SJSA1 (cell line): ENCODE data around the gene MELK. TPM values are rescaled to one million over a fixed set of nuclear protein-coding genes. Genes with fewer than 3 reads are reported as not detected.
A peak's percentile ranks its signal among the peaks of the same experiment; 100 is the strongest.

ENCODE experiments used
- DNase-seq, 2 experiments: peaks; one replicate each; pipeline ENCODE4 v3.0.0-alpha.2; 2015 to 2020; ENCODE audit warnings: low spot score in 2 of 2, low read depth in 1 of 2
- H3K27ac ChIP-seq: fragments of 250-450 bp; sonication (Bioruptor Pico); 2 replicates; pipeline ENCODE4 v1.5.1; 2020; ENCODE audit warnings: mild to moderate bottlenecking, moderate library complexity
- H3K27me3 ChIP-seq: fragments of 250-450 bp; sonication (Bioruptor Pico); replicated peaks from 2 replicates; pipeline ENCODE4 v1.5.1; 2020; ENCODE audit warnings: mild to moderate bottlenecking, moderate library complexity
- H3K36me3 ChIP-seq: fragments of 250-450 bp; sonication (Bioruptor Pico); 2 replicates; pipeline ENCODE4 v1.5.1; 2020; ENCODE audit warnings: mild to moderate bottlenecking
- H3K4me1 ChIP-seq: fragments of 250-450 bp; sonication (Bioruptor Pico); replicated peaks from 2 replicates; pipeline ENCODE4 v1.6.1; 2021; ENCODE audit warnings: mild to moderate bottlenecking
- H3K4me3 ChIP-seq: fragments of 250-450 bp; sonication (Bioruptor Pico); 2 replicates; pipeline ENCODE4 v1.5.1; 2020; ENCODE audit warnings: mild to moderate bottlenecking
- H3K9me3 ChIP-seq: fragments of 250-450 bp; sonication (Bioruptor Pico); replicated peaks from 2 replicates; pipeline ENCODE4 v1.5.1; 2020; ENCODE audit warnings: mild to moderate bottlenecking
- total RNA-seq: library from RNA; depleted of rRNA; stranded (reverse); fragments of >200 nt; shearing (Covaris generic); gene quantifications from 2 replicates; pipeline ENCODE4 v1.2.3, GENCODE V29; 2014

MELK gene
- total RNA-seq, 1 experiment from 2014 or later, result 43.9 TPM

GRCh38 chr9:36597412-36598178, 24.9 kb downstream of the MELK start:
- peak in 1 of 2 experiments; percentile 2 for DNase-seq
- no peak overlapping the region for H3K27ac ChIP-seq
- peaks cover 49% of the 10 kb centered on the region for H3K36me3 ChIP-seq
- no peaks in the 10 kb centered on the region for H3K4me1 ChIP-seq
- H3K27me3 ChIP-seq, result no peaks in the 10 kb centered on the region
- H3K4me3 ChIP-seq, result no peak overlapping the region
- H3K9me3 ChIP-seq, result no peaks in the 10 kb centered on the region

DNA sequence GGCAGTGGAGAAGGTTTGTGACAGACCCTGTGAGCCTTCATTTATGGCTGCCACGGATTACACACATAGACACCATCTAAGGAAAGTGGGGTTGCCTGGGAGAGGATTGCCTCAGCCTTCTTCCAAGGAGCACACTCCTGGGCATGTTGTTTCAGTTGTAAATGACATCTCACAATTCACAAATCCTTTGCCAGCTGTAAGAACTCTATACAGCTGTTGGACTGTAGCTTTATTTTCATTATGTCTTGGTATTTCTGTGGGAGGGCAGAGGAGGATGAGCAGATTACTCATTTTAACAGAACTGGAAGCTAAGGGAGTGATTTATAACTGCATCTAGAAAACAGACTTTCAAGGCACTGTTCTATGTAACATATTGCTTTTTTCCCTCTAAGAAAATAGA, 25.6 kb downstream of the MELK start:
- Histone ChIP-seq H3K4me3 (no peak overlapping the region), H3K4me1 (no peaks in the 10 kb centered on the region), H3K36me3 (peaks cover 53% of the 10 kb centered on the region), H3K27me3 (no peaks in the 10 kb centered on the region), H3K9me3 (no peaks in the 10 kb centered on the region), H3K27ac (no peak overlapping the region)
- DNase-seq, result no peak

- Histone ChIP-seq H3K36me3 (peaks cover 52% of the 10 kb centered on the region), H3K4me3 (no peak overlapping the region), H3K27me3 (no peaks in the 10 kb centered on the region), H3K4me1 (no peaks in the 10 kb centered on the region), H3K27ac (no peak overlapping the region), H3K9me3 (no peaks in the 10 kb centered on the region)
- no peak for DNase-seq
These were observed 30.3 kb downstream of the MELK start for GRCh38 chr9:36603006-36603405.

DNA sequence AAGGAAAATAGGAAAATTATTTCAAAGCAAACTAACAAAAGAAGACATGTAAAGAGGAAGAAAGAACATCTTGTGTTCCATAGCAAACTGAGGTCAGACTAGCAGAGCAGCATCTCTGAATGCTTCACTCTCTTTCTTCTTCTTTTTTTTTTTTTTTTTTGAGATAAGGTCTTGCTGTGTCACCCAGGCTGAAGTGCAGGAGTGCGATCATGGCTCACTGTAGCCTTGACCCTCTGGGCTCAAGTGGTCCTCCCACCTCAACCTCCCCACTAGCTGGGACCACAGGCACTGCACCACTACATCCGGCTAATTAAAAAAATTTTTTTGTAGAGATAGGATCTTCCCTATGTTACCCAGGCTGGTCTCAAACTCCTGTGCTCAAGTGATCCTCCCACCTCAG, 36.6 kb downstream of the MELK start:
- Histone ChIP-seq H3K4me1 (no peaks in the 10 kb centered on the region), H3K27me3 (no peaks in the 10 kb centered on the region), H3K4me3 (no peak overlapping the region), H3K9me3 (no peaks in the 10 kb centered on the region), H3K36me3 (peaks cover 38% of the 10 kb centered on the region), H3K27ac (no peak overlapping the region)
- no peak for DNase-seq

- Histone ChIP-seq H3K27me3 (no peaks in the 10 kb centered on the region), H3K36me3 (peaks cover 2% of the 10 kb centered on the region; the same call in 1 of the 2 replicates), H3K9me3 (no peaks in the 10 kb centered on the region), H3K4me3 (no peak overlapping the region), H3K4me1 (peaks cover 13% of the 10 kb centered on the region), H3K27ac (no peak overlapping the region)
- DNase-seq, result no peak
These were observed 49.4 kb downstream of the MELK start for GRCh38 chr9:36622121-36622520.

- Histone ChIP-seq H3K4me1 (peaks cover 13% of the 10 kb centered on the region), H3K27me3 (no peaks in the 10 kb centered on the region), H3K27ac (no peak overlapping the region), H3K36me3 (peaks cover 2% of the 10 kb centered on the region; the same call in 1 of the 2 replicates), H3K9me3 (no peaks in the 10 kb centered on the region), H3K4me3 (no peak overlapping the region)
- no peak for DNase-seq
These were observed 50.6 kb downstream of the MELK start for GRCh38 chr9:36623280-36623679.

DNA sequence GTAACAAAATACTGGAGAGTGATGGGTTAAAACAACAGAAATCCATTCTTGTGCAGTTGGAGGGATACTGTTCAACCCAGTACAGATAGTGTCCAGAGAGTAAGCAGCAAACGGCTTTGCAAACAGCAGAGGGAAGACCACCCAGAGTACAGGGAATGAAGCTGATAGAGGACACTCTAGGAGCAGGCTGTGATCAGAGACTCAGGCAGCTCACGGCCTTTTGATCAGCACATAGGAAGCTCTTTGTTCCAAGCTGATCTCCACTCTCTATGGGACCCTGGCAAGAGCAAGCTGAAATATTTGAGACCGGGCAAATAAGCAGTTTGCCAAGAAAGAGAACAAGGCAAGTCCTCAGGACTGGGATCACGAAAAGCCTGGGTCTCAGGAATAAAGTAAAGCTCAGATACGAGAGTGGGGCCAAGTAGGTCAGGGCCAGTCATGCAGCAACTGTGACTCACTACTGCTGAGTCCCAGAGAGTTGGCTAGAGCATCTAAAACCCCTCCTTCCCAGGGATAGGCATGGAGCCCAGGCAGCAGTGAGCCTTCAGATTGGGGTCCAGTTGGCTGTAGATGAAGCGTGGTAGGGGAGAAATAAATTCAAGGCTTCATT, 52.4 kb downstream of the MELK start:
- Histone ChIP-seq H3K9me3 (no peaks in the 10 kb centered on the region), H3K36me3 (peaks cover 8% of the 10 kb centered on the region; the same call in 1 of the 2 replicates), H3K4me1 (peaks cover 13% of the 10 kb centered on the region), H3K27me3 (no peaks in the 10 kb centered on the region), H3K27ac (no peak overlapping the region), H3K4me3 (no peak overlapping the region)
- DNase-seq, result peak; percentile 10 to 34

GRCh38 chr9:36632892-36633291, 60.2 kb downstream of the MELK start:
- no peak overlapping the region for H3K4me3 ChIP-seq
- no peaks in the 10 kb centered on the region for H3K4me1 ChIP-seq
- H3K27ac ChIP-seq, result no peak overlapping the region
- H3K27me3 ChIP-seq, result no peaks in the 10 kb centered on the region
- no peaks in the 10 kb centered on the region for H3K9me3 ChIP-seq
- DNase-seq, result no peak
- H3K36me3 ChIP-seq, result peaks cover 29% of the 10 kb centered on the region

DNA sequence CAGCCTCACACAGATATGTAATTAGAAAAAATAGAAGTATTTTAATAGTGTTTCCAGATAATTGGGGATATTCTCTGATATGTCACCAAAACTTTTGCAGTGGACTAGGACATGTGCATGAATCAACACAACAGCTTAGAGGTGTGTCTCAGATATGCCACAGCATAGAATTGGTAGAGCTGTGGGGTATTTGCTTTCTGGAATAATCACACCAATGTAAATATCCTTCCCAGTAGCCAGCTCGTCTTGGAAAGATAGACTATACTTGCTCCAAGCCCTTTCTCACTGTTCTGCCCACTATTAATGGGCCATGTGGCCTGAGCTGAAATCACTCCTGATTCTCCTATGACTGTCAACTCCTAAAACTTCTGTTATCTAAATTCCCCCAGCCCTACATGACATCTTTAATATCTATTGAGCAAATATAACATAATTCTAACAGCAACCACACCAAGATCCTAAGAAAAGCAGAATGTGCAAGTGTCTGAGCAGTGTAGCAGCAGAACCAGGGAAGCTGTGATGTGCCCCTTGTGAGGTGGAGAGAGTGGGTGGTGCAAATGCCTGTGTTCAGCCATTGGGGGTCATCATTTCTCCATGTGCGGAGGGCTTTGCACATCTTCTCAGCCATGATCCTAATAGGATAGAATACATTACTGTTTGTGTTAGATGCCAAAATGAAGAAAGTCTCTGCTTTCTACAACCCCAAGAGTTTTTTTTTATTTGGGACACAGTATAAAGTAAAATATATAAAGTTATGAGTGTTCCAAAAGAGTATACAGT, 65.0 kb downstream of the MELK start:
- no peaks in the 10 kb centered on the region for H3K4me1 ChIP-seq
- no peak overlapping the region for H3K27ac ChIP-seq
- peaks cover 30% of the 10 kb centered on the region for H3K36me3 ChIP-seq
- no peaks in the 10 kb centered on the region for H3K9me3 ChIP-seq
- DNase-seq, result no peak
- H3K4me3 ChIP-seq, result no peak overlapping the region
- no peaks in the 10 kb centered on the region for H3K27me3 ChIP-seq

DNA sequence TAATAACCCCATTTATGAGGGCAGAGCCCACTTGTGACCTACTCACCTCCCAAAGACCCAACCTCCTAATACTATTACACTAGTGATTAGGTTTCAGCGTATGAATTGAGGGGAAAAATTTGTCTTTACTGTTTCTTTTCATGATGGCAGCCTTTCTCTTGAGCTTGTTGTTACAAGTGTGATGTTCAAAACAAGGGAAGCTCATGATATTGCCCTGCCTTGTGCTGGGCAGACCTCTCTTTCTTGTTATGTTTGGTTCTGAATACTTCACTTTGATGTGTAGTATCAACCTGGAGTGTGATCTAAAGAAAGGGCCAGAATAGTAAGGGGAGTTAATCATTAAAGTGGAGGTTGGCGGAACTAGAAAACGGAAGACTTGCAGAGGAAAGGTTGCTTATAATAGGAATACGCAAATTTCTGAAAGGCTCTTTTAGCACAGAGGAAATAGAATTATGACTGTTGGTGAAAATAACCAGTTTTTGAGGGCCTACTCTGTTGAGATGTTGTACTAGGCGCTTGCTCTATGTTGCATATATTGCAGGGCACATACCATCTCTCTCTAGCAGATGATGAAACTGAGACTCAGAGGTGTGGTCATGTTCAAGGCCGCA, 68.2 kb downstream of the MELK start:
- Histone ChIP-seq H3K27me3 (no peaks in the 10 kb centered on the region), H3K9me3 (no peaks in the 10 kb centered on the region), H3K27ac (no peak overlapping the region), H3K36me3 (peaks cover 15% of the 10 kb centered on the region), H3K4me1 (no peaks in the 10 kb centered on the region), H3K4me3 (no peak overlapping the region)
- DNase-seq, result no peak

DNA sequence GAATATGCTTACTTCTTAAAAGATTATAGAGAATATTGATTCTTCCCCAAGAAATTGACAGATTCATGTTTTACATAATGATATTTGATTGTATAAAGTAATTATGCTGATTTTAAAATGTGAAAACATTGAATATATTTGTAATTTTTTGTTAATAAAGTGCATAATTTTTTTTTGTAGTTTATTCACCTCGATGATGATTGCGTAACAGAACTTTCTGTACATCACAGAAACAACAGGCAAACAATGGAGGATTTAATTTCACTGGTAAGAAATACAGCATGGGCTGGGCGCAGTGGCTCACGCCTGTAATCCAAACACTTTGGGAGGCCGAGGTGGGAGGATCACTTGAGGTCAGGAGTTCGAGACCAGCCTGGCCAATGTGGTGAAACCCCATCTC, 70.1 kb downstream of the MELK start:
- Histone ChIP-seq H3K9me3 (no peaks in the 10 kb centered on the region), H3K36me3 (peaks cover 15% of the 10 kb centered on the region), H3K4me3 (no peak overlapping the region), H3K4me1 (no peaks in the 10 kb centered on the region), H3K27me3 (no peaks in the 10 kb centered on the region), H3K27ac (no peak overlapping the region)
- DNase-seq, result no peak

DNA sequence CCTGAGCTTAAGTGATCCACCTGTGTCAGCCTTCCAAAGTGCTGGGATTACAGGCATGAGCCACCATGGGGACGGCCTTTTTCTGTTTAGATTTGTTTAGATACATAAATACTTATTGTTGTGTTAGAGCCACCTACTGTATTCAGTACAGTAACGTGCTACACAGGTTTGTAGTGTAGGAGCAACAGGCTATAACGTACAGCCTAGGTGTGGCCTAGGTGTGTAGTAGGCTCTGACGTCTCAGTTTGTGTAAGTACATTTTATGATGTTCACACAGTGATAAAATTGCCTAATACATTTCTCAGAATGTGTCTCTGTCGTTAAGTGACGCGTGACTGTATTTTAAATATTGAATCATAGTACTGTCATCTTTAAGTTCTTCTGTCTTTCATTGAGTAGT, 84.1 kb downstream of the MELK start:
- H3K27ac ChIP-seq, result no peak overlapping the region
- no peaks in the 10 kb centered on the region for H3K27me3 ChIP-seq
- H3K4me3 ChIP-seq, result no peak overlapping the region
- no peak for DNase-seq
- peaks cover 18% of the 10 kb centered on the region for H3K36me3 ChIP-seq
- no peaks in the 10 kb centered on the region for H3K9me3 ChIP-seq
- H3K4me1 ChIP-seq, result no peaks in the 10 kb centered on the region

- no peak for DNase-seq
- Histone ChIP-seq H3K36me3 (peaks cover 14% of the 10 kb centered on the region), H3K27me3 (no peaks in the 10 kb centered on the region), H3K27ac (no peak overlapping the region), H3K9me3 (no peaks in the 10 kb centered on the region), H3K4me1 (no peaks in the 10 kb centered on the region), H3K4me3 (no peak overlapping the region)
These were observed 86.8 kb downstream of the MELK start for GRCh38 chr9:36659500-36659899.

DNA sequence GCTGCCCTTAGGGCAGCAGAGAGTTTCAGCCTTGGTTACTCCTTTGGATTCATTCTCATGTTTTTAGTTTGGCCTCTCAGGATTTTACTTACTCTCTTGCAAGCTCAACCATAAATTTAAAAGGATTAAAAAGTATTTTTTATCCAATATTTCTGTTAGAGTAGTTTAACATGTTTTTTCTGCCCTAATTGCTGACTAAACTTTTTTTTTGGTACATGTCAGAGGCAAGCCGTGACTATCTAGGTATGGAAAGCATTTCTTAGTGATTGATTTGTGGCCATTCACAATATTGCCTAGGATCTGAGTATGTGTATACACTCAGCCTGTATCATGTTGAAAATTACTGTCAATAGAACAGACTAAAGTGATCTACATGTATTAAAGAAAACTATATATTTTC, 92.1 kb downstream of the MELK start:
- H3K4me1 ChIP-seq, result peaks cover 16% of the 10 kb centered on the region
- no peak overlapping the region for H3K27ac ChIP-seq
- H3K36me3 ChIP-seq, result peaks cover 24% of the 10 kb centered on the region
- no peaks in the 10 kb centered on the region for H3K9me3 ChIP-seq
- H3K4me3 ChIP-seq, result no peak overlapping the region
- DNase-seq, result no peak
- H3K27me3 ChIP-seq, result no peaks in the 10 kb centered on the region
